Neuron (in vitro differentiated cells): ENCODE results near the gene PRAMEF17.
"Not testable (repeated sequence)": the region's sequence is repeated elsewhere in the genome, so short reads cannot be mapped to it uniquely, and the experiment has no call there.

Experiments
- H2AFZ ChIP-seq: one replicate; pipeline ENCODE4 v1.6.1; 2013; ENCODE audit warnings: low read depth, mild to moderate bottlenecking, inconsistent platforms, low read length, moderate library complexity
- H3K27me3 ChIP-seq: one replicate; pipeline ENCODE4 v1.6.1; 2013; ENCODE audit warnings: low read length; ENCODE audit not compliant: insufficient read depth
- H3K36me3 ChIP-seq: one replicate; pipeline ENCODE4 v1.6.1; 2013; ENCODE audit warnings: low read length; ENCODE audit not compliant: insufficient read depth
- H3K4me1 ChIP-seq: one replicate; pipeline ENCODE4 v1.6.1; 2013; ENCODE audit warnings: low read length; ENCODE audit not compliant: insufficient read depth
- H3K4me3 ChIP-seq: 2 replicates; pipeline ENCODE4 v1.5.1; 2013; ENCODE audit warnings: mild to moderate bottlenecking, low read length, moderate library complexity
- H3K9me3 ChIP-seq: one replicate; pipeline ENCODE4 v1.6.1; 2013; ENCODE audit warnings: low read length

The PRAMEF17 gene

DNA sequence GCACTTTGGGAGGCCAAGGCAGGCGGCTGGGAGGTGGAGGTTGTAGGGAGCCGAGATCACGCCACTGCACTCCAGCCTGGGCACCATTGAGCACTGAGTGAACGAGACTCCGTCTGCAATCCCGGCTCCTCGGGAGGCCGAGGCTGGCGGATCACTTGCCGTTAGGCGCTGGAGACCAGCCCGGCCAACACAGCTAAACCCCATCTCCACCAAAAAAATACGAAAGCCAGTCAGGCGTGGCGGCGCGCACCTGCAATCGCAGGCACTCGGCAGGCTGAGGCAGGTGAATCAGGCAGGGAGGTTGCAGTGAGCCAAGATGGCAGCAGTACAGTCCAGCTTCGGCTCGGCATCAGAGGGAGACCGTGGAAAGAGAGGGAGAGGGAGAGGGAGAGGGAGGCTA is 5.9 kb downstream of the PRAMEF17 start:
- not testable (repeated sequence) for H3K27me3 ChIP-seq, H3K9me3 ChIP-seq, H3K36me3 ChIP-seq, H2AFZ ChIP-seq, H3K4me1 ChIP-seq, H3K4me3 ChIP-seq

DNA sequence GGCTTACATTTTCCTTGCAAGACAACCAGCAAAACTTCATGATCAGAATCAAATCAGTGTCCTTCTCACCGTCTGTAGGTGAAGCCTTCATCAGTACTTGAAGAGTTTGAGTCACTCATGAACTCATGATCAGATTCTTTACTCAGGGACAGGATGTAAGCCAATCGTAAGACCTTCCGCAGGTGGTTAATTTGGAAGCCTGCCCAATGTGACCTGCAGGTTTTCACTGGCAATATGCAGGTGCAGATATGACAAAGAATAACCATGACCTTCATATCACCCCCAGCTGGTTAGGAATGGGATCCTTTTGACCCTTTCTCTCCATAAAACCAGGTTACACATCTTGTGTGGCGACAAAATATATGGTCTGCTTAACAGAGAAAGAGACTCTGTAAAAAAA is 18.4 kb downstream of the PRAMEF17 start:
- Histone ChIP-seq H3K4me3 (no peak overlapping the region), H3K9me3 (no peaks in the 10 kb centered on the region), H2AFZ (no peak overlapping the region), H3K27me3 (no peaks in the 10 kb centered on the region), H3K4me1 (no peaks in the 10 kb centered on the region), H3K36me3 (no peaks in the 10 kb centered on the region)

DNA sequence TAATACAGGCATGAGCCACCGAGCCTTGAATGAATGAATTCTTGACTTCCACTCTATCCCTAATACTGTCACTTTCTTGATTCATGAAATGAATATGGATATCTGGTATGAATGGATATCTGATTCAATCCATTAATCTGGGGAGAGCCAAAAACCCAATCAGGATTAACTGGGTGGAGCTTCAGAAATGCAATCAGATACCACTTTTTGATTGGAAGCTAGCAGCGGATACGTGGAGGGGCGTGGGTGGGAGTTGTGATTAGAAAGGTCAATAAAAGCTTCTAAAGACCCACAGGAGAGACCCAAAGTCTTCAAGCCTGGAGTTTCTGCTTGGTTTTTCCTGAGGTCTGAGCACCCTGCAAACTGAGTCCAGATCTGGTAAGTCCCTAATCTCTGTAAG is 20.7 kb downstream of the PRAMEF17 start, which contains the start of gene PRAMEF20:
Gene PRAMEF20, plus strand, starts transcription at position 301 of the 400 bp plus-strand sequence. CDS start 5,905 bp downstream, outside the sequence.
- H3K4me3 ChIP-seq, H3K27me3 ChIP-seq, H3K9me3 ChIP-seq, H3K4me1 ChIP-seq, H3K36me3 ChIP-seq, H2AFZ ChIP-seq: not testable (repeated sequence)

DNA sequence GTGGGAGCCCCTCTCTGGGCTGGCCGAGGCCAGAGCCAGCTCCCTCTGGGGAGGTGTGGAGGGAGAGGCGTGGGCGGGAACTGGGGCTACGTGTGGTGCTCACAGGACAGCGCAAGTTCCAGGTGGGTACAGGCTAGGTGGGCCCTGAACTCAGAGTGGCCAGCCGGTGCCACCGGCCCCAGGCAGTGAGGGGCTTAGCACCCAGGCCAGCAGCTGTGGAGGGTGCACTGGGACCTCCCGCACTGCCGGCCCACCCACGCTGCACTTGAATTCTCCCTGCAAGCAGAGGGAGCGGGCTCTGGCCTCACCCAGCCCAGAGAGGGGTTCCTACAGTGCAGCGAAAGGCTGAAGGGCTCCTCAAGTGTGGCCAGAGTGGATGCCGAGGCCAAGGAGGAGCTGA is 41.1 kb downstream of the PRAMEF17 start:
- no peaks in the 10 kb centered on the region for H3K27me3 ChIP-seq
- H3K9me3 ChIP-seq, result no peaks in the 10 kb centered on the region
- H3K36me3 ChIP-seq, result no peaks in the 10 kb centered on the region
- H3K4me3 ChIP-seq, result no peak overlapping the region
- H2AFZ ChIP-seq, result no peak overlapping the region
- no peaks in the 10 kb centered on the region for H3K4me1 ChIP-seq

DNA sequence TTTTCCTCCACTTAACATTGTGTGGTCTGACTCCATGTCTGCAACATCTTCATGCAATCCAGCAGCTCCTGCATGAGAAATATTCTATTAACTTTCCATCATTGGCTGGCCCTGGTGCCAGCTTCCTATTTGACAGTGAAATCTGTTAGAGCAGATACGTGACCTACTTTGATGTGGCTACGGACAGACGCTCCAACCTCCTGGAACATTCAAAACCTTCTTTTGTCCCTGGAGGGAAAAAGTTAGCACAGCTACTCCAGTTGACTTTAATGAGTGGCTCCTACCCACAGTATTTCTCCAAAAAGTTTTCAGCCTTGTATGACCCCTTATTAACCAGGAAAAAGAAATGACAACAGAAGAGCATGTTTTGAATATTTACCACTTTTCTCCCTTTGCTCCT is 42.8 kb downstream of the PRAMEF17 start:
- H3K27me3 ChIP-seq, result no peaks in the 10 kb centered on the region
- no peak overlapping the region for H2AFZ ChIP-seq
- no peak overlapping the region for H3K4me3 ChIP-seq
- no peaks in the 10 kb centered on the region for H3K4me1 ChIP-seq
- no peaks in the 10 kb centered on the region for H3K9me3 ChIP-seq
- H3K36me3 ChIP-seq, result no peaks in the 10 kb centered on the region

DNA sequence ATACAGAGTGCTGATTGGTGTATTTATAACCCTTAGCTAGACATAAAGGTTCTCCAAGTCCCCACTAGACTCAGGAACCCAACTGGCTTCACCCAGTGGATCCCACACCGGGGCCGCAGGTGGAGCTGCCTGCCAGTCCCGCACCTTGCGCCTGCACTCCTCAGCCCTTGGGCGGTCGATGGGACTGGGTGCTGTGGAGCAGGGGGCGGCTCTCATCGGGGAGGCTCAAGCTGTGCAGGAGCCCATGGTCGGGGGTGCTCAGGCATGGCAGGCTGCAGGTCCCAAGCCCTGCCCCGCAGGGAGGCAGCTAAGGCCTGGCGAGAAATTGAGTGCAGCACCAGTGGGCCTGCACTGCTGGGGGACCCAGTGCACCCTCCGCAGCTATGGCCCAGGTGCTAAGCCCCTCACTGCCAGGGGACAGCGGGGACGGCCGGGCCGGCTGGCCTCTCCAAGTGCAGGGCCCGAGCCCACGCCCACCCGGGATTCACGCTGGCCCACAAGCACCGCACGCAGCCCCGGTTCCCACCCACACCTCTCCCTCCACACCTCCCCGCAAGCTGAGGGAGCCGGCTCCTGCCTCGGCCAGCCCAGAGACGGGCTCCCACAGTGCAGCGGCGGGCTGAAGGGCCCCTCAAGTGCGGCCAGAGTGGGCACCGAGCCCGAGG is 44.4 kb downstream of the PRAMEF17 start:
- H3K4me1 ChIP-seq, result not testable (repeated sequence)

DNA sequence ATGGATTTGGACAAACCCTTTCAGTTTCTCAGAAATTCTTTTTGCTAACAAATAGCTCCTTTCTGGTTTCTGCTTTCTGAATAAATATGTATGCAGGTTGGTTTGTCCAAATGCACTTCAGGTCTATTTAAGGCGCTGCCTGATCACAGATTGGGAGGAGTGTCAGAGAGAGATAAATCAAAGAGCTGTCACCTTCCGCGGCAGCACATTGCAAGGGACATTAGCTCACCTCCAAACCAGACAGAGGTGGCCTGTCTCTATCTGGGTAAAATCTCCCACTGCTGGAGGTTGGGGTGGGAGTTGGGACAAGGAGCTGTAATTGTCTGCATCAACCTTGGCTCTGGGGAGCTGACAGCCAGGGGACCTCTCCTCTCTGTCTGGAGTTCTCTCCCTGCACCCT is 46.0 kb downstream of the PRAMEF17 start:
- H3K4me3 ChIP-seq, result no peak overlapping the region
- no peaks in the 10 kb centered on the region for H3K36me3 ChIP-seq
- H2AFZ ChIP-seq, result no peak overlapping the region
- no peaks in the 10 kb centered on the region for H3K4me1 ChIP-seq
- H3K27me3 ChIP-seq, result no peaks in the 10 kb centered on the region
- H3K9me3 ChIP-seq, result no peaks in the 10 kb centered on the region

More for the DNA sequence above, 44.4 kb downstream of the PRAMEF17 start:
- H3K4me3 ChIP-seq, H2AFZ ChIP-seq, H3K36me3 ChIP-seq, H3K27me3 ChIP-seq, H3K9me3 ChIP-seq: not testable (repeated sequence)

DNA sequence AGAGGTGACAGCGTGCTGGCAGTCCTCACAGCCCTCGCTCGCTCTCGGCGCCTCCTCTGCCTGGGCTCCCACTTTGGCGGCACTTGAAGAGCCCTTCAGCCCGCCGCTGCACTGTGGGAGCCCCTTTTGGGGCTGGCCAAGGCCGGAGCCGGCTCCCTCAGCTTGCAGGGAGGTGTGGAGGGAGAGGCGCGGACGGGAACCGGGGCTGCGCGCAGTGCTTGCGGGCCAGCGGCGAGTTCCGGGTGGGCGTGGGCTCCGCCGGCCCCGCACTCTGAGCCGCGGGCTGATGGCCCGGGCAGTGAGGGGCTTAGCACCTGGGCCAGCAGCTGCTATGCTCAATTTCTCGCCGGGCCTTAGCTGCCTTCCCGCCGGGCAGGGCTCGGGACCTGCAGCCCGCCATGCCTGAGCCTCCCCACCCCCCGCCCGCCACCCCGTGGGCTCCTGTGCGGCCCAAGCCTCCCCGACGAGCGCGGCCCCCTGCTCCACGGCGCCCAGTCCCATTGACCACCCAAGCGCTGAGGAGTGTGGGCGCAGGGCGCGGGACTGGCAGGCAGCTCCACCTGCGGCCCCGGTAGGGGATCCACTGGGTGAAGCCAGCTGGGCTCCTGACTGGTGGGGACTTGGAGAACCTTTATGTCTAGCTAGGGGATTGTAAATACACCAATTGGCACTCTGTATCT is 49.8 kb downstream of the PRAMEF17 start:
- not testable (repeated sequence) for H3K4me3 ChIP-seq, H3K27me3 ChIP-seq, H3K36me3 ChIP-seq, H3K4me1 ChIP-seq, H3K9me3 ChIP-seq, H2AFZ ChIP-seq
